Spleen (tissue), 11 donors: ENCODE results near the gene GPR176. TPM values are rescaled to one million over a fixed set of nuclear protein-coding genes. Genes with fewer than 3 reads are reported as not detected.
A peak's percentile ranks its signal among the peaks of the same experiment; 100 is the strongest.

ENCODE experiments used
- DNase-seq: peaks from one replicate; pipeline ENCODE4 v3.0.0-alpha.2; 2020
- H3K27ac ChIP-seq, 8 donors: fragments of 200-600 bp; sonication (generic) in 7 of 8; 1 replicate in 4 of 8; 2 replicates in 4 of 8; pipeline versions ENCODE4 v1.5.0 to v1.8.0; 2016 to 2021; ENCODE audit warnings: inconsistent platforms in 4 of 8, mild to moderate bottlenecking in 4 of 8, moderate library complexity in 1 of 8
- H3K27me3 ChIP-seq, 7 donors: fragments of 200-600 bp; sonication (generic) in 6 of 7; replicated peaks in 1 of 7; 1 replicate in 4 of 7; 2 replicates in 3 of 7; pipeline versions ENCODE4 v1.5.0 to v1.8.0; 2016 to 2021; ENCODE audit warnings: inconsistent platforms in 3 of 7, mild to moderate bottlenecking in 1 of 7
- H3K36me3 ChIP-seq, 6 donors: fragments of 200-600 bp; sonication (generic) in 5 of 6; 1 replicate in 4 of 6; 2 replicates in 2 of 6; pipeline versions ENCODE4 v1.5.0 to v1.8.0; 2016 to 2021; ENCODE audit warnings: inconsistent platforms in 2 of 6
- H3K4me1 ChIP-seq, 6 donors: fragments of 200-600 bp; sonication (generic) in 5 of 6; 1 replicate in 3 of 6; 2 replicates in 3 of 6; pipeline versions ENCODE4 v1.5.0 to v1.8.0; 2016 to 2021; ENCODE audit warnings: inconsistent platforms in 3 of 6
- H3K4me3 ChIP-seq, 8 donors: fragments of 200-600 bp; sonication (generic) in 7 of 8; 1 replicate in 4 of 8; 2 replicates in 4 of 8; pipeline versions ENCODE4 v1.5.0 to v1.8.0; 2016 to 2021; ENCODE audit warnings: inconsistent platforms in 4 of 8, mild to moderate bottlenecking in 4 of 8, moderate library complexity in 2 of 8
- H3K9me3 ChIP-seq, 8 donors: fragments of 200-600 bp; sonication (generic) in 7 of 8; 1 replicate in 4 of 8; 2 replicates in 4 of 8; pipeline versions ENCODE4 v1.5.0 to v1.8.0; 2016 to 2021; ENCODE audit warnings: inconsistent platforms in 4 of 8
- POLR2A ChIP-seq, 3 donors: fragments of 450-650 bp; IDR thresholded peaks; one replicate each; pipeline ENCODE4 v1.5.1; 2017; ENCODE audit warnings: antibody characterized with exemption in 3 of 3, mild to moderate bottlenecking in 1 of 3
- POLR2AphosphoS5 ChIP-seq, 3 donors: sonication (generic); formaldehyde crosslinking; IDR thresholded peaks; one replicate each; pipeline ENCODE4 v1.5.1; 2017; ENCODE audit warnings: antibody characterized with exemption in 3 of 3
- WGBS, 5 donors: extraction: QIAGEN DNeasy Blood & Tissue Kit in 3 of 5; methylation state at CpG; one replicate each; pipeline versions ENCODE4 v1.1.5 to v1.1.7; 2013 to 2018; 5-methylcytosine and 5-hydroxymethylcytosine counted together
- intact Hi-C: fragments of 100-400 bp; cut with DNase I; formaldehyde crosslinking; loops from one replicate; pipeline ENCODE4 v1.15.0; 2023; ENCODE audit warnings: low total_unique reads
- polyA plus RNA-seq, 3 donors: library from polyadenylated mRNA; stranded (reverse); fragments of 200-250 nt; gene quantifications; one replicate each; pipeline ENCODE4 v1.2.1, GENCODE V29; 2013
- total RNA-seq, 7 donors: library from RNA; depleted of rRNA in 3 of 7; stranded (reverse); fragments of >200 nt in 3 of 7; fragmentation: NEBNext Ultra II Directional in 4 of 7; extraction: Animal tissue kit (Norgen Biotek cat#: 25700) in 4 of 7; gene quantifications; one replicate each; pipeline versions ENCODE4 v1.1.0 to v1.2.1, GENCODE V29; 2016 to 2021
- TF ChIP-seq, protein P1 (sequence below), 11 experiments: fragments of 200-600 bp in 7 of 11; fragments of 450-650 bp in 4 of 11; sonication (generic) in 4 of 11; IDR thresholded peaks in 8 of 11; conservative IDR thresholded peaks in 3 of 11; 1 replicate in 7 of 11; 2 replicates in 4 of 11; pipeline versions ENCODE4 v1.4.0 to v1.8.0; 2016 to 2021; ENCODE audit warnings: antibody characterized with exemption in 11 of 11, inconsistent platforms in 4 of 11, mild to moderate bottlenecking in 1 of 11
- donor health status: healthy with polysubstance abuse.
- donor health status: DM: no; HTN: no; CAD: no; lungs with moderate emphysema.
- donor health status: DM: no; HTN: no; CAD: no.
- donor health status: Bipolar disorder and iron deficiency.
- donor health status: healthy.
- donor health status: DM: no; HTN: no; CAD: no.
- donor health status: DM: yes; HTN: yes; CAD: no.

GPR176 gene
- total and polyA plus RNA-seq, 10 donors: 2.7 to 12.8 (median 5.1) TPM

DNA sequence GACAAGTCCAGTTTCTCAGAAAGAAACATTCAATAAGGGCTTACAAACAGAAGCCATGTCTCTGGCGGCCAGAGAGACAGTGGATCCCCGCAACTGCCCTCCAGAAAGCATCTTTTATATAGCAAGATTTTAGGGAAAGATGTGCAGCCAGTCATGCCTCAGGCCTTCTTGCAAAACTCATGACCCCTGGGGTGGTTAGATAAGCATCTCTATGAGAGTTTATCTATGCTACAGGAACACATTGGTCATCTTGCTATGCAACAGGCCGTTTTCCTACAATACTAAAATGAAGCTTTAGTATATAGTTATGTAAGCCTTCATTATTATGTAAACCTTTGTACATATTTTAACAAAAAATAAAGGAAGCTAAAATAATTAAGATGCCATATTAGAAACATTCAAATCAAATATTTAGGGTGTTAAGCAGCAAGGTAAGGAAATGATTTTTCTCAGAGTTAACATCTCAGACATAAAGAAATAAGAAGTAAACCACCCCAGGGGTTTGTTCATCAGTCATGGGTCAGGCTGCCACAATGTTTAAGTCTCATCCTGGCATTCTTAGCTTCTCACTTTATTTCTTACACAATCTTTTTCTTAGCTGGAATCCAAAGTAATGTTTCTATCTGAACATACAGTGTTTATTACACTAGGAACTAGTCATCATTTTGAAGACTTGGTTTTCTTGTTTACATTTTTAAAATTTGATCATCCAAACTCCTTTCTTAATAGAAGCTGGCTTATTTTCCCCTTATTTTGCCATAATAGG, 131.1 kb downstream of the GPR176 start:
- WGBS, 5 donors: 65 to 81% (median 74%) methylated on average over 3 of the region's 3 CpGs
- intact Hi-C loops: loop anchor here (10.0 kb wide), 1 partner anchor 86 kb away; no protein-coding TSS in a partner anchor
- Histone ChIP-seq H3K4me3 (no peak overlapping the region), H3K27ac (no peak overlapping the region), H3K4me1 (peaks cover 1 to 38% (median 19%) of the 10 kb centered on the region in 6 donors), H3K36me3 (no peaks in the 10 kb centered on the region), H3K9me3 (no peaks in the 10 kb centered on the region), H3K27me3 (no peaks in the 10 kb centered on the region)
- TF ChIP-seq POLR2A (IDR thresholded peaks at IDR 0.05) (no peak), POLR2AphosphoS5 (IDR thresholded peaks at IDR 0.05) (no peak)
- TF ChIP-seq, protein P1, sequence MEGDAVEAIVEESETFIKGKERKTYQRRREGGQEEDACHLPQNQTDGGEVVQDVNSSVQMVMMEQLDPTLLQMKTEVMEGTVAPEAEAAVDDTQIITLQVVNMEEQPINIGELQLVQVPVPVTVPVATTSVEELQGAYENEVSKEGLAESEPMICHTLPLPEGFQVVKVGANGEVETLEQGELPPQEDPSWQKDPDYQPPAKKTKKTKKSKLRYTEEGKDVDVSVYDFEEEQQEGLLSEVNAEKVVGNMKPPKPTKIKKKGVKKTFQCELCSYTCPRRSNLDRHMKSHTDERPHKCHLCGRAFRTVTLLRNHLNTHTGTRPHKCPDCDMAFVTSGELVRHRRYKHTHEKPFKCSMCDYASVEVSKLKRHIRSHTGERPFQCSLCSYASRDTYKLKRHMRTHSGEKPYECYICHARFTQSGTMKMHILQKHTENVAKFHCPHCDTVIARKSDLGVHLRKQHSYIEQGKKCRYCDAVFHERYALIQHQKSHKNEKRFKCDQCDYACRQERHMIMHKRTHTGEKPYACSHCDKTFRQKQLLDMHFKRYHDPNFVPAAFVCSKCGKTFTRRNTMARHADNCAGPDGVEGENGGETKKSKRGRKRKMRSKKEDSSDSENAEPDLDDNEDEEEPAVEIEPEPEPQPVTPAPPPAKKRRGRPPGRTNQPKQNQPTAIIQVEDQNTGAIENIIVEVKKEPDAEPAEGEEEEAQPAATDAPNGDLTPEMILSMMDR (IDR thresholded peaks at IDR 0.05 in 8 of 11, conservative IDR thresholded peaks at IDR 0.05 in 3 of 11): no peak
- no peak for DNase-seq

DNA sequence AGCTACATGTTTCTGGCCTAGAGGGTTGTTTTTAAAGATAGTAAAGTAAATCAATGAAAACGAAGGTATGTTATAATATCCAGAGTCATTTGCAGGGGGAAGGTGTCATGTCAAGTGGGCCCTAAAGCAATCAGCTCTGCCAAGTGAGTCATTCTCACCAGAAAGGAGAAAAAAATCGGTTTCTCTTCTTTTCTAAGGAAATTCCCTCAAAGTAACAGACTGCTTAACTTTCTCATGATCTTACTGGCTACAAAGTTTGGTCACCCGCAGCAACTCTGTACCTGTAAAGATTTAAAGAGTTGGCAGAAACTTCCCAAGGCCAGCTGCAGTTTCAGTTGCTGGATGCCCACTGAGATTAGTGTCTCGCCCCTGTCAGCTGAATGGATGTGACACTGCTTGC, 132.0 kb downstream of the GPR176 start:
- Histone ChIP-seq H3K27me3 (no peaks in the 10 kb centered on the region), H3K27ac (no peak overlapping the region), H3K4me1 (peaks cover 6 to 47% (median 27%) of the 10 kb centered on the region in 6 donors), H3K36me3 (no peaks in the 10 kb centered on the region), H3K4me3 (no peak overlapping the region), H3K9me3 (no peaks in the 10 kb centered on the region)
- TF ChIP-seq, protein P1 (IDR thresholded peaks at IDR 0.05 in 8 of 11, conservative IDR thresholded peaks at IDR 0.05 in 3 of 11): no peak
- TF ChIP-seq POLR2A (IDR thresholded peaks at IDR 0.05) (no peak), POLR2AphosphoS5 (IDR thresholded peaks at IDR 0.05) (no peak)
- 54 to 75% (median 66%) methylated on average over 4 of the region's 4 CpGs for WGBS, 5 donors
- intact Hi-C loops: loop anchor here (10.0 kb wide), 1 partner anchor 87 kb away; no protein-coding TSS in a partner anchor
- no peak for DNase-seq

DNA sequence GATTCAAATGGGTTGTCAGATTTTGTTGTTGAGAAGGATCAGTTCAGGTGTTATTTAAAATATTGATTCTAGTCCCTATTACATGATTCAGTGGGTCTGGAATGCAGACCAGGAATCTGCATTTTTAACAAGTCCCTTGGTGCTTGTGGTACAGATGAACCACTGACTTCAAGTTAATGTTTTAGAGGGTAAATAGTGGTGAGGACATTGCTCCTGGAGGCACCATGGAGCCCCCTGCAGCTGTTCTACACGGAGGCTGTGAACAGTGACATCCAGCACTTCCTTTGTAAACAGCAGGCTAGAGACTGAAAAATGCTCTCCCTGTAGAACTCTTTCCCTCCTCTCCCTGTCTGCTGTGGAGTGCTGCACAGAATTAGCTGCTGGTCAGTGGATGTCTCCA, 132.6 kb downstream of the GPR176 start:
- Histone ChIP-seq H3K27me3 (no peaks in the 10 kb centered on the region), H3K4me1 (peaks cover 6 to 50% (median 28%) of the 10 kb centered on the region in 6 donors), H3K36me3 (no peaks in the 10 kb centered on the region), H3K27ac (no peak overlapping the region), H3K4me3 (no peak overlapping the region), H3K9me3 (no peaks in the 10 kb centered on the region)
- 10 to 38% (median 14%) methylated on average over 1 of the region's 1 CpG for WGBS, 5 donors
- TF ChIP-seq, protein P1 (IDR thresholded peaks at IDR 0.05 in 8 of 11, conservative IDR thresholded peaks at IDR 0.05 in 3 of 11): no peak
- TF ChIP-seq POLR2AphosphoS5 (IDR thresholded peaks at IDR 0.05) (no peak), POLR2A (IDR thresholded peaks at IDR 0.05) (no peak)
- no peak for DNase-seq
- intact Hi-C loops: loop anchor here (10.0 kb wide), 1 partner anchor 87 kb away; no protein-coding TSS in a partner anchor

DNA sequence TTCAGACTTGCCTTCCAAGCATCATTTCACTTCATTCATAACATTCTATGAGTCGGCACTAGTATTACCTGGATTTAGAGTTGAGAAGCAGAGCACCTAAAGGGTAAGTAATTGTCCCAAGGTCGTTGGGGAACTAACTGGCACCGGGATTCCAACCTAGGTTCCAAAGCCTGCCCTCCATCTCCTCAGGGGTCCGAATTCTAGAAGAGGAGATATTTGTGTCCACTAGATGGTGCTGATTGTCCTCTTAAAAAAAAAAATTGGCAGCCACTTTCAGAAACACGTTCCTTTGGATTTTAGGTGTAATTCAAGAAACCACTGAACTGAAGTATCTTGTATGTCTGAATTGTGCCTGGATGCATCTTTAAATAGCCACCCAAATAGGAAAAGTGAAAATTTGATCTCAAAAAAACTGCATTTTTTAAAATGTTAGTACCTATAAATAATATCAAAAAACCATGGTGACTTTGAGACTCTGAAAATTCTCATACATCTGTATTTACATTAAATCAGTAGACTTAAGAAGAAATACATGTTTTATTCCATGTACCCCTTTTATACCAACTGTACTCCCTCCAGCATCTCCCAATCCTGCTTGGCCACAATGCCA, 133.5 kb downstream of the GPR176 start:
- TF ChIP-seq, protein P1 (IDR thresholded peaks at IDR 0.05 in 8 of 11, conservative IDR thresholded peaks at IDR 0.05 in 3 of 11): peak in 10 of 11 experiments; percentile 23 to 75 (median 64)
- TF ChIP-seq POLR2AphosphoS5 (IDR thresholded peaks at IDR 0.05) (no peak), POLR2A (IDR thresholded peaks at IDR 0.05) (no peak)
- Histone ChIP-seq H3K4me1 (peaks cover 6 to 58% (median 35%) of the 10 kb centered on the region in 6 donors), H3K9me3 (no peaks in the 10 kb centered on the region), H3K27ac (no peak overlapping the region), H3K27me3 (no peaks in the 10 kb centered on the region), H3K36me3 (no peaks in the 10 kb centered on the region), H3K4me3 (no peak overlapping the region)
- DNase-seq: no peak
- WGBS, 5 donors: 8 to 10% (median 9%) methylated on average over 5 of the region's 5 CpGs
- intact Hi-C loops: loop anchor here (10.0 kb wide), 1 partner anchor 88 kb away; no protein-coding TSS in a partner anchor
